ENCODE data around the gene GALNS. TPM values are rescaled to one million over a fixed set of nuclear protein-coding genes. Genes with fewer than 3 reads are reported as not detected.
A peak's percentile ranks its signal among the peaks of the same experiment; 100 is the strongest.

GALNS gene
- total and polyA plus RNA-seq, 2 of the 13 experiments (the other 11 are each of a cell fraction or from before 2014, with no cell fraction given): 9.2 to 9.8 TPM

- TF ChIP-seq, protein P1, sequence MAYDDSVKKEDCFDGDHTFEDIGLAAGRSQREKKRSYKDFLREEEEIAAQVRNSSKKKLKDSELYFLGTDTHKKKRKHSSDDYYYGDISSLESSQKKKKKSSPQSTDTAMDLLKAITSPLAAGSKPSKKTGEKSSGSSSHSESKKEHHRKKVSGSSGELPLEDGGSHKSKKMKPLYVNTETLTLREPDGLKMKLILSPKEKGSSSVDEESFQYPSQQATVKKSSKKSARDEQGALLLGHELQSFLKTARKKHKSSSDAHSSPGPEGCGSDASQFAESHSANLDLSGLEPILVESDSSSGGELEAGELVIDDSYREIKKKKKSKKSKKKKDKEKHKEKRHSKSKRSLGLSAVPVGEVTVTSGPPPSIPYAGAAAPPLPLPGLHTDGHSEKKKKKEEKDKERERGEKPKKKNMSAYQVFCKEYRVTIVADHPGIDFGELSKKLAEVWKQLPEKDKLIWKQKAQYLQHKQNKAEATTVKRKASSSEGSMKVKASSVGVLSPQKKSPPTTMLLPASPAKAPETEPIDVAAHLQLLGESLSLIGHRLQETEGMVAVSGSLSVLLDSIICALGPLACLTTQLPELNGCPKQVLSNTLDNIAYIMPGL (CRISPR knock-in tag; IDR thresholded peaks at IDR 0.05; ENCODE audit: borderline replicate concordance in 1 of 2, low read depth in 1 of 2): peak; percentile 92 to 94
- TF ChIP-seq BCL3 (CRISPR knock-in tag; IDR thresholded peaks at IDR 0.05) (no peak), NR2F6 (IDR thresholded peaks at IDR 0.05) (no peak), NR2F6 (CRISPR knock-in tag; IDR thresholded peaks at IDR 0.05) (0 out of 2 replicates have a peak, but pooled peaks have one; percentile 39), ZNF205 (CRISPR knock-in tag; IDR thresholded peaks at IDR 0.05) (0 out of 2 replicates have a peak, but pooled peaks have one; percentile 42), ELF1 (CRISPR knock-in tag; IDR thresholded peaks at IDR 0.05) (no peak), MAFF (IDR thresholded peaks at IDR 0.05; ENCODE audit: low read depth, low read length) (no peak), ZNF670 (CRISPR knock-in tag; IDR thresholded peaks at IDR 0.05; ENCODE audit: borderline replicate concordance) (no peak), ATF7 (IDR thresholded peaks at IDR 0.05) (no peak), ATF7 (CRISPR knock-in tag; IDR thresholded peaks at IDR 0.05) (no peak), ZNF781 (CRISPR knock-in tag; IDR thresholded peaks at IDR 0.05; ENCODE audit: borderline replicate concordance, not compliant biosample characterization) (peak; percentile 39), ZNF720 (CRISPR knock-in tag; IDR thresholded peaks at IDR 0.05) (0 out of 2 replicates have a peak, but pooled peaks have one; percentile 60), ATF1 (CRISPR knock-in tag; IDR thresholded peaks at IDR 0.05) (no peak), AKAP8 (CRISPR knock-in tag; IDR thresholded peaks at IDR 0.05) (0 out of 2 replicates have a peak, but pooled peaks have one; percentile 68), TSC22D2 (CRISPR knock-in tag; IDR thresholded peaks at IDR 0.05; ENCODE audit: borderline replicate concordance) (no peak), RFX1 (IDR thresholded peaks at IDR 0.05) (no peak), THAP11 (CRISPR knock-in tag; IDR thresholded peaks at IDR 0.05) (no peak), NR2F1 (CRISPR knock-in tag; IDR thresholded peaks at IDR 0.05) (no peak), ZNF777 (CRISPR knock-in tag; IDR thresholded peaks at IDR 0.05) (no peak), MEIS1 (CRISPR knock-in tag; IDR thresholded peaks at IDR 0.05; ENCODE audit: borderline replicate concordance) (no peak), CEBPB (IDR thresholded peaks at IDR 0.05; ENCODE audit: borderline replicate concordance, low read depth, low read length) (no peak), ZNF354B (CRISPR knock-in tag; IDR thresholded peaks at IDR 0.05) (no peak), SMYD3 (CRISPR knock-in tag; IDR thresholded peaks at IDR 0.05) (no peak), ZNF878 (CRISPR knock-in tag; IDR thresholded peaks at IDR 0.05) (no peak), RBFOX2 (IDR thresholded peaks at IDR 0.05; ENCODE audit: low read depth, low read length) (peak; percentile 34; the same call in 1 of the 2 replicates)
- TF ChIP-seq, protein P2, sequence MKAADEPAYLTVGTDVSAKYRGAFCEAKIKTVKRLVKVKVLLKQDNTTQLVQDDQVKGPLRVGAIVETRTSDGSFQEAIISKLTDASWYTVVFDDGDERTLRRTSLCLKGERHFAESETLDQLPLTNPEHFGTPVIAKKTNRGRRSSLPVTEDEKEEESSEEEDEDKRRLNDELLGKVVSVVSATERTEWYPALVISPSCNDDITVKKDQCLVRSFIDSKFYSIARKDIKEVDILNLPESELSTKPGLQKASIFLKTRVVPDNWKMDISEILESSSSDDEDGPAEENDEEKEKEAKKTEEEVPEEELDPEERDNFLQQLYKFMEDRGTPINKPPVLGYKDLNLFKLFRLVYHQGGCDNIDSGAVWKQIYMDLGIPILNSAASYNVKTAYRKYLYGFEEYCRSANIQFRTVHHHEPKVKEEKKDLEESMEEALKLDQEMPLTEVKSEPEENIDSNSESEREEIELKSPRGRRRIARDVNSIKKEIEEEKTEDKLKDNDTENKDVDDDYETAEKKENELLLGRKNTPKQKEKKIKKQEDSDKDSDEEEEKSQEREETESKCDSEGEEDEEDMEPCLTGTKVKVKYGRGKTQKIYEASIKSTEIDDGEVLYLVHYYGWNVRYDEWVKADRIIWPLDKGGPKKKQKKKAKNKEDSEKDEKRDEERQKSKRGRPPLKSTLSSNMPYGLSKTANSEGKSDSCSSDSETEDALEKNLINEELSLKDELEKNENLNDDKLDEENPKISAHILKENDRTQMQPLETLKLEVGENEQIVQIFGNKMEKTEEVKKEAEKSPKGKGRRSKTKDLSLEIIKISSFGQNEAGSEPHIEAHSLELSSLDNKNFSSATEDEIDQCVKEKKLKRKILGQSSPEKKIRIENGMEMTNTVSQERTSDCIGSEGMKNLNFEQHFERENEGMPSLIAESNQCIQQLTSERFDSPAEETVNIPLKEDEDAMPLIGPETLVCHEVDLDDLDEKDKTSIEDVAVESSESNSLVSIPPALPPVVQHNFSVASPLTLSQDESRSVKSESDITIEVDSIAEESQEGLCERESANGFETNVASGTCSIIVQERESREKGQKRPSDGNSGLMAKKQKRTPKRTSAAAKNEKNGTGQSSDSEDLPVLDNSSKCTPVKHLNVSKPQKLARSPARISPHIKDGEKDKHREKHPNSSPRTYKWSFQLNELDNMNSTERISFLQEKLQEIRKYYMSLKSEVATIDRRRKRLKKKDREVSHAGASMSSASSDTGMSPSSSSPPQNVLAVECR (CRISPR knock-in tag; IDR thresholded peaks at IDR 0.05; ENCODE audit: borderline replicate concordance): peak; percentile 47; the same call in 1 of the 2 replicates
Measured at GRCh38 chr16:88839026-88839529, 17.7 kb downstream of the GALNS start (continued).
